Stimulated activated CD4-positive, alpha-beta T cell treated with anti-CD3 and anti-CD28 coated beads, Interleukin-12 subunit alpha, Interleukin-12 subunit beta, amount 100 ng/mL, for 48 hours (primary cell): ENCODE measurements around the gene ANAPC4.
A peak's percentile ranks its signal among the peaks of the same experiment; 100 is the strongest.

Experiments
- DNase-seq, 3 donors: peaks; one replicate each; pipeline ENCODE4 v3.0.0-alpha.2; 2020; ENCODE audit warnings: low read depth in 2 of 3, low spot score in 1 of 3

The ANAPC4 gene

GRCh38 chr4:25430630-25431029 lies 53.6 kb downstream of the ANAPC4 start:
- no peak for DNase-seq

GRCh38 chr4:25433966-25434827 lies 57.1 kb downstream of the ANAPC4 start:
- DNase-seq = no peak

GRCh38 chr4:25437926-25438325 lies 60.9 kb downstream of the ANAPC4 start:
- DNase-seq = no peak

GRCh38 chr4:25439918-25440477 lies 62.9 kb downstream of the ANAPC4 start:
- peak; percentile 11 to 66 (median 28) for DNase-seq

- DNase-seq = no peak
These were observed 63.5 kb downstream of the ANAPC4 start for GRCh38 chr4:25440478-25441030.

- peak in 2 of 3 donors; percentile 19 for DNase-seq
These were observed 64.6 kb downstream of the ANAPC4 start for GRCh38 chr4:25441519-25442117.

- no peak for DNase-seq
These were observed 65.8 kb downstream of the ANAPC4 start for GRCh38 chr4:25442863-25443307.

GRCh38 chr4:25443851-25444250 lies 66.8 kb downstream of the ANAPC4 start:
- DNase-seq = no peak

GRCh38 chr4:25446611-25447010 lies 69.5 kb downstream of the ANAPC4 start:
- no peak for DNase-seq

GRCh38 chr4:25448379-25449109 lies 71.5 kb downstream of the ANAPC4 start:
- no peak for DNase-seq

- no peak for DNase-seq
These were observed 72.2 kb downstream of the ANAPC4 start for GRCh38 chr4:25449270-25449669.

GRCh38 chr4:25449688-25450087 lies 72.6 kb downstream of the ANAPC4 start:
- DNase-seq = no peak

GRCh38 chr4:25450491-25450901 lies 73.4 kb downstream of the ANAPC4 start:
- no peak for DNase-seq

- no peak for DNase-seq
These were observed 74.6 kb downstream of the ANAPC4 start for GRCh38 chr4:25451676-25452075.

- DNase-seq = no peak
These were observed 75.0 kb downstream of the ANAPC4 start for GRCh38 chr4:25452081-25452480.

- no peak for DNase-seq
These were observed 77.4 kb downstream of the ANAPC4 start for GRCh38 chr4:25454476-25454875.

- no peak for DNase-seq
These were observed 80.1 kb downstream of the ANAPC4 start for GRCh38 chr4:25457053-25457715.

- no peak for DNase-seq
These were observed 90.1 kb downstream of the ANAPC4 start for GRCh38 chr4:25466966-25467697.

- DNase-seq = no peak
These were observed 90.8 kb downstream of the ANAPC4 start for GRCh38 chr4:25467843-25468242.
